Trophoblast cell (in vitro differentiated cells and primary cell): ENCODE data around the gene EEFSEC.
A peak's percentile ranks its signal among the peaks of the same experiment; 100 is the strongest.

Experiments used
- DNase-seq, 2 donors: peaks; one replicate each; pipeline ENCODE4 v3.0.0-alpha.2; 2016
- H2AFZ ChIP-seq: 2 replicates; pipeline ENCODE4 v1.6.1; 2013; ENCODE audit warnings: low read length, moderate library complexity, mild to moderate bottlenecking; ENCODE audit not compliant: insufficient read depth, poor library complexity
- H2AK5ac ChIP-seq: 2 replicates; pipeline ENCODE4 v1.6.1; 2013; ENCODE audit warnings: mild to moderate bottlenecking, low read length
- H2BK120ac ChIP-seq: 2 replicates; pipeline ENCODE4 v1.6.1; 2013; ENCODE audit warnings: low read length, mild to moderate bottlenecking, moderate library complexity; ENCODE audit not compliant: insufficient read depth, poor library complexity
- H2BK12ac ChIP-seq: 2 replicates; pipeline ENCODE4 v1.6.1; 2013; ENCODE audit warnings: mild to moderate bottlenecking, low read length, moderate library complexity
- H2BK5ac ChIP-seq: 2 replicates; pipeline ENCODE4 v1.6.1; 2013; ENCODE audit warnings: low read length, low read depth, moderate library complexity, mild to moderate bottlenecking; ENCODE audit not compliant: poor library complexity
- H3K14ac ChIP-seq: 2 replicates; pipeline ENCODE4 v1.6.1; 2013; ENCODE audit warnings: mild to moderate bottlenecking, low read length
- H3K18ac ChIP-seq: 2 replicates; pipeline ENCODE4 v1.6.1; 2013; ENCODE audit warnings: mild to moderate bottlenecking, low read length
- H3K23ac ChIP-seq: 2 replicates; pipeline ENCODE4 v1.6.1; 2013; ENCODE audit warnings: low read length
- H3K27ac ChIP-seq: 2 replicates; pipeline ENCODE4 v1.5.1; 2013; ENCODE audit warnings: low read depth, mild to moderate bottlenecking, inconsistent platforms, low read length, moderate library complexity
- H3K27me3 ChIP-seq: 2 replicates; pipeline ENCODE4 v1.6.1; 2013; ENCODE audit warnings: inconsistent platforms, mild to moderate bottlenecking, low read length, moderate library complexity; ENCODE audit not compliant: insufficient read depth
- H3K36me3 ChIP-seq, 2 experiments: 1 replicate in 1 of 2; 2 replicates in 1 of 2; pipeline ENCODE4 v1.6.1; 2013; ENCODE audit warnings: low read length in 2 of 2, mild to moderate bottlenecking in 2 of 2, moderate library complexity in 1 of 2; ENCODE audit not compliant: insufficient read depth in 2 of 2, control insufficient read depth in 1 of 2
- H3K4ac ChIP-seq: 2 replicates; pipeline ENCODE4 v1.6.1; 2013; ENCODE audit warnings: low read depth, mild to moderate bottlenecking, low read length, moderate library complexity
- H3K4me1 ChIP-seq, 2 experiments: 1 replicate in 1 of 2; 2 replicates in 1 of 2; pipeline ENCODE4 v1.6.1; 2013; ENCODE audit warnings: low read length in 2 of 2, mild to moderate bottlenecking in 2 of 2, moderate library complexity in 1 of 2; ENCODE audit not compliant: insufficient read depth in 2 of 2, control insufficient read depth in 1 of 2
- H3K4me2 ChIP-seq: 2 replicates; pipeline ENCODE4 v1.6.1; 2013; ENCODE audit warnings: inconsistent platforms, mild to moderate bottlenecking, low read length, moderate library complexity
- H3K4me3 ChIP-seq: 2 replicates; pipeline ENCODE4 v1.5.1; 2013; ENCODE audit warnings: mild to moderate bottlenecking, low read depth, low read length, inconsistent platforms
- H3K79me1 ChIP-seq: one replicate; pipeline ENCODE4 v1.6.1; 2013; ENCODE audit warnings: low read length
- H3K79me2 ChIP-seq: 2 replicates; pipeline ENCODE4 v1.6.1; 2013; ENCODE audit warnings: low read length, mild to moderate bottlenecking; ENCODE audit not compliant: control insufficient read depth, insufficient read depth, poor library complexity
- H3K9ac ChIP-seq: 2 replicates; pipeline ENCODE4 v1.6.1; 2013; ENCODE audit warnings: mild to moderate bottlenecking, low read length
- H3K9me3 ChIP-seq: 2 replicates; pipeline ENCODE4 v1.6.1; 2013; ENCODE audit warnings: low read depth, mild to moderate bottlenecking, control low read depth, inconsistent platforms, low read length; ENCODE audit not compliant: insufficient read depth
- H4K12ac ChIP-seq: 2 replicates; pipeline ENCODE4 v1.6.1; 2013; ENCODE audit warnings: low read depth, mild to moderate bottlenecking, low read length, moderate library complexity
- H4K8ac ChIP-seq: 2 replicates; pipeline ENCODE4 v1.6.1; 2013; ENCODE audit warnings: low read depth, mild to moderate bottlenecking, low read length, moderate library complexity
- H4K91ac ChIP-seq: one replicate; pipeline ENCODE4 v1.6.1; 2013; ENCODE audit warnings: low read depth, mild to moderate bottlenecking, low read length, moderate library complexity
- WGBS: extraction: QIAGEN DNeasy Blood & Tissue Kit; methylation state at CpG from one replicate; pipeline ENCODE4 v1.1.7; 2013; ENCODE audit warnings: missing lambda C conversion rate; ENCODE audit not compliant: insufficient read length, insufficient coverage; ENCODE audit errors: extremely low coverage; 5-methylcytosine and 5-hydroxymethylcytosine counted together

Gene EEFSEC

GRCh38 chr3:128143496-128143895 lies 9.8 kb upstream of the EEFSEC start:
- Histone ChIP-seq H2BK5ac (no peak overlapping the region), H3K4me3 (no peak overlapping the region), H4K91ac (no peak overlapping the region), H3K23ac (no peak overlapping the region), H3K27ac (no peak overlapping the region), H3K79me2 (no peaks in the 10 kb centered on the region), H4K12ac (no peak overlapping the region), H3K4me2 (no peak overlapping the region), H4K8ac (no peak overlapping the region), H2AFZ (no peak overlapping the region), H3K4ac (no peak overlapping the region), H3K36me3 (no peaks in the 10 kb centered on the region), H3K9me3 (peaks cover 4% of the 10 kb centered on the region), H3K27me3 (no peaks in the 10 kb centered on the region), H3K18ac (no peak overlapping the region), H2AK5ac (no peak overlapping the region), H2BK120ac (no peak overlapping the region), H3K79me1 (no peaks in the 10 kb centered on the region), H3K14ac (no peak overlapping the region), H3K9ac (no peak overlapping the region), H3K4me1 (no peaks in the 10 kb centered on the region), H2BK12ac (no peak overlapping the region)
- no peak for DNase-seq
- no CpG with 5 or more reads among the region's 4 CpGs for WGBS

- no peak overlapping the region for H3K9ac ChIP-seq
- H2AK5ac ChIP-seq = no peak overlapping the region
These were observed 8.6 kb upstream of the EEFSEC start for GRCh38 chr3:128144512-128145187.

DNA sequence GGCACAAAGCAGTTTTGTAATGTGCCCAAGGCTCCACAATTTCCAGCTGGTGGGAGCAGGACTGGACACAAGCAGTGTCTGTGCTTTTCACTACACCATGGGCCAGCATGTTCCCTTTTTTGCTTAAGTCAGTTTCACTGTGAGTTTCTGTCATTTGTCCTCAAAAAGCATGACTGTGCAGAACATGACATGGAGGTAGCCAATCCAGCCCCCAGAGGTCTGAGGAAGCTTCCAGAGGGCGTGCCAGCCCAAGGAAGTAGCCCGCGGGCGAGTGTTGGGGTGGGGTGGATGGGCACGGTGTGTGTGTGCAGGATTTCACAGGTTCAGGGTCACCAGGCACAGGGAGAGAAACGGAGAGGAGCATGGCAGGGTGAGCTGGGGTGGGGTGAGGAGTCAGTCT lies 8.0 kb upstream of the EEFSEC start:
- Histone ChIP-seq H2BK5ac (no peak overlapping the region), H4K8ac (no peak overlapping the region), H3K27me3 (no peaks in the 10 kb centered on the region), H3K27ac (no peak overlapping the region), H3K14ac (no peak overlapping the region), H3K9ac (no peak overlapping the region), H3K36me3 (no peaks in the 10 kb centered on the region), H3K79me1 (no peaks in the 10 kb centered on the region), H3K4me1 (no peaks in the 10 kb centered on the region), H2BK120ac (no peak overlapping the region), H3K79me2 (no peaks in the 10 kb centered on the region), H3K9me3 (peaks cover 4% of the 10 kb centered on the region), H3K4ac (no peak overlapping the region), H4K12ac (no peak overlapping the region), H3K23ac (no peak overlapping the region), H2AK5ac (no peak overlapping the region), H4K91ac (no peak overlapping the region), H2BK12ac (no peak overlapping the region), H2AFZ (no peak overlapping the region), H3K4me2 (no peak overlapping the region), H3K18ac (no peak overlapping the region), H3K4me3 (no peak overlapping the region)
- DNase-seq = peak in 1 of 2 donors; percentile 26
- no CpG with 5 or more reads among the region's 6 CpGs for WGBS

More at GRCh38 chr3:128144512-128145187, 8.6 kb upstream of the EEFSEC start:
- H4K12ac ChIP-seq = no peak overlapping the region
- H4K91ac ChIP-seq = no peak overlapping the region
- H3K27me3 ChIP-seq = no peaks in the 10 kb centered on the region
- peaks cover 4% of the 10 kb centered on the region for H3K9me3 ChIP-seq
- H3K18ac ChIP-seq = no peak overlapping the region
- no peaks in the 10 kb centered on the region for H3K36me3 ChIP-seq
- no peak overlapping the region for H2BK12ac ChIP-seq
- no peak overlapping the region for H3K4ac ChIP-seq
- no peak overlapping the region for H3K23ac ChIP-seq
- H2BK5ac ChIP-seq = no peak overlapping the region
- H3K27ac ChIP-seq = no peak overlapping the region
- no peaks in the 10 kb centered on the region for H3K79me1 ChIP-seq
- H2BK120ac ChIP-seq = no peak overlapping the region
- H4K8ac ChIP-seq = no peak overlapping the region
- no CpG with 5 or more reads among the region's 5 CpGs for whole genome bisulfite sequencing
- no peak overlapping the region for H3K14ac ChIP-seq
- no peak for DNase-seq
- no peak overlapping the region for H3K4me3 ChIP-seq
- no peaks in the 10 kb centered on the region for H3K79me2 ChIP-seq
- H2AFZ ChIP-seq = no peak overlapping the region
- H3K4me1 ChIP-seq = no peaks in the 10 kb centered on the region
- no peak overlapping the region for H3K4me2 ChIP-seq

- no peak overlapping the region for H4K91ac ChIP-seq
- H3K14ac ChIP-seq = no peak overlapping the region
- H3K27me3 ChIP-seq = no peaks in the 10 kb centered on the region
- H3K4me3 ChIP-seq = no peak overlapping the region
- no peaks in the 10 kb centered on the region for H3K79me1 ChIP-seq
- no peak overlapping the region for H3K27ac ChIP-seq
- H4K12ac ChIP-seq = no peak overlapping the region
- H2BK120ac ChIP-seq = no peak overlapping the region
- no peak for DNase-seq
- no peak overlapping the region for H3K23ac ChIP-seq
- H2AK5ac ChIP-seq = no peak overlapping the region
- no peaks in the 10 kb centered on the region for H3K36me3 ChIP-seq
- no peak overlapping the region for H3K4me2 ChIP-seq
- peaks cover 4% of the 10 kb centered on the region for H3K9me3 ChIP-seq
- WGBS = no CpG with 5 or more reads among the region's 14 CpGs
- no peaks in the 10 kb centered on the region for H3K4me1 ChIP-seq
- H2AFZ ChIP-seq = no peak overlapping the region
- H3K9ac ChIP-seq = no peak overlapping the region
- no peaks in the 10 kb centered on the region for H3K79me2 ChIP-seq
- H3K18ac ChIP-seq = no peak overlapping the region
- H4K8ac ChIP-seq = no peak overlapping the region
- H2BK5ac ChIP-seq = no peak overlapping the region
- H2BK12ac ChIP-seq = no peak overlapping the region
- no peak overlapping the region for H3K4ac ChIP-seq
These were observed 7.1 kb upstream of the EEFSEC start for GRCh38 chr3:128146201-128146600.
